Measurements from ENCODE around the gene ACTRT2.
A peak's percentile ranks its signal among the peaks of the same experiment; 100 is the strongest.

Gene ACTRT2

DNA sequence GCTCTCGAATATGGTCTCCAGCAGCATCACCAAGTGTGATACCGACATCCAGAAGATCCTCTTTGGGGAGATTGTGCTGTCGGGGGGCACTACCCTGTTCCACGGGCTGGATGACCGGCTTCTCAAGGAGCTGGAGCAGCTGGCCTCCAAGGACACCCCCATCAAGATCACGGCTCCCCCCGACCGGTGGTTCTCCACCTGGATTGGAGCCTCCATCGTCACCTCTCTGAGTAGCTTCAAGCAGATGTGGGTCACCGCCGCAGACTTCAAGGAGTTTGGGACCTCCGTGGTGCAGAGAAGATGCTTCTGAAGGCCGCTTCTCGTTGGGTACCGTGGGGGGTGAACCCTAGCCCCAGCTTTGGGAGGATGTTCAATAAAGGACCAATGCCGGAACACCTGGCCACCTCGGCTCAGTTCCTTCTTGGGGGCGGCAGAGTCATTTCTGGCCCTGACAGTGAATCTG, 1.3 kb downstream of the ACTRT2 start:
- H3K36me3 ChIP-seq (ENCODE audit: low read depth) = no peaks in the 10 kb centered on the region
- no peaks in the 10 kb centered on the region for H3K9me3 ChIP-seq (ENCODE audit: severe bottlenecking)
- ATAC-seq (ENCODE audit: low read depth) (no peak), DNase-seq (ENCODE audit: low spot score) (peak; percentile 49)
- TF ChIP-seq, protein P1, sequence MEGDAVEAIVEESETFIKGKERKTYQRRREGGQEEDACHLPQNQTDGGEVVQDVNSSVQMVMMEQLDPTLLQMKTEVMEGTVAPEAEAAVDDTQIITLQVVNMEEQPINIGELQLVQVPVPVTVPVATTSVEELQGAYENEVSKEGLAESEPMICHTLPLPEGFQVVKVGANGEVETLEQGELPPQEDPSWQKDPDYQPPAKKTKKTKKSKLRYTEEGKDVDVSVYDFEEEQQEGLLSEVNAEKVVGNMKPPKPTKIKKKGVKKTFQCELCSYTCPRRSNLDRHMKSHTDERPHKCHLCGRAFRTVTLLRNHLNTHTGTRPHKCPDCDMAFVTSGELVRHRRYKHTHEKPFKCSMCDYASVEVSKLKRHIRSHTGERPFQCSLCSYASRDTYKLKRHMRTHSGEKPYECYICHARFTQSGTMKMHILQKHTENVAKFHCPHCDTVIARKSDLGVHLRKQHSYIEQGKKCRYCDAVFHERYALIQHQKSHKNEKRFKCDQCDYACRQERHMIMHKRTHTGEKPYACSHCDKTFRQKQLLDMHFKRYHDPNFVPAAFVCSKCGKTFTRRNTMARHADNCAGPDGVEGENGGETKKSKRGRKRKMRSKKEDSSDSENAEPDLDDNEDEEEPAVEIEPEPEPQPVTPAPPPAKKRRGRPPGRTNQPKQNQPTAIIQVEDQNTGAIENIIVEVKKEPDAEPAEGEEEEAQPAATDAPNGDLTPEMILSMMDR (IDR thresholded peaks at IDR 0.05; ENCODE audit: poor library complexity, severe bottlenecking) = no peak
- no peaks in the 10 kb centered on the region for H3K4me1 ChIP-seq (ENCODE audit: insufficient read depth, poor library complexity, severe bottlenecking)
- no peak overlapping the region for H3K27ac ChIP-seq (ENCODE audit: poor library complexity, severe bottlenecking)
- no peaks in the 10 kb centered on the region for H3K27me3 ChIP-seq (ENCODE audit: insufficient read depth, poor library complexity, severe bottlenecking)
- no peak overlapping the region for H3K4me3 ChIP-seq (ENCODE audit: severe bottlenecking)

DNA sequence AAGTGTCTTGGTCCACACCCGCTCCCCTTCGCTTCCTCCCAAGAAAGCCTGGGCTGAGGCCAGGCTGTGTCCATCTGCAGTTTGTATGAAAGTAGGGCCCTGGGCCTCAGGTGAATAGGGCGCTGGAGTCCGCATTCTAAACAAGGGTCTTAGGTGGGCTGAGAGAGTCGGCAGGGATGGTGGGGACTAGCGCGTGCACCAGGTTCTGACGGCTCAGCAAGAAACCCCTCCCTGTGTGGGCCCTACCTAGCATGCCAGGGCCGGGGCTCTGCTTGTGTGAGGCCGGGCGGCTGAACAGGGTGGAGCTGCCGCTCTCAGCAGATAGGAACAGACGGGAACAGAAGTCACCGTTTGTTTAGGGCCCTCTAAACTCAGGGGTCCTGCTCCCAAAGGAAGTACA, 1.7 kb downstream of the ACTRT2 start:
- Histone ChIP-seq H3K4me1 (ENCODE audit: insufficient read depth, poor library complexity, severe bottlenecking) (no peaks in the 10 kb centered on the region), H3K4me3 (ENCODE audit: severe bottlenecking) (no peak overlapping the region), H3K27me3 (ENCODE audit: insufficient read depth, poor library complexity, severe bottlenecking) (no peaks in the 10 kb centered on the region), H3K36me3 (ENCODE audit: low read depth) (no peaks in the 10 kb centered on the region), H3K27ac (ENCODE audit: poor library complexity, severe bottlenecking) (no peak overlapping the region), H3K9me3 (ENCODE audit: severe bottlenecking) (no peaks in the 10 kb centered on the region)
- DNase-seq (ENCODE audit: low spot score) (no peak), ATAC-seq (ENCODE audit: low read depth) (no peak)
- TF ChIP-seq, protein P1 (IDR thresholded peaks at IDR 0.05; ENCODE audit: poor library complexity, severe bottlenecking) = no peak

DNA sequence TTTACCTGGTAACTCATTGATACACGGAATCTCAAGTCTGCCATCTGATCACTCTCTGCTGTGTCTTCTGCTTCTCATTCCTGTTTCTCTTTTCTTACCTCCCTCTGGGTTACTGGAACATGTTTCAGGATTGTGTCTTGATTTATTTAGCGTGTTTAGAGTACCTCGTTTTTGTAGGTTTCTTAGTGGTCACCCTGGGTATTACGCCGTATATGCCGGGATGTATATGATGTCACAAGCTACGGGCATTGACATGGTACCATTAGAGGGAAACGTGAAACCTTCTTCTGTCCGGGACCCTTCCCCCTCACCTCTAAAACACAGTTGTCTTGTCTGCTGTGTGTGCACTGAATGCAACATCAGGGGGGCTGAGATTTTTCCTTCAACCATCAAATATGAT, 2.8 kb downstream of the ACTRT2 start:
- no peaks in the 10 kb centered on the region for H3K36me3 ChIP-seq (ENCODE audit: low read depth)
- H3K9me3 ChIP-seq (ENCODE audit: severe bottlenecking) = no peaks in the 10 kb centered on the region
- no peaks in the 10 kb centered on the region for H3K27me3 ChIP-seq (ENCODE audit: insufficient read depth, poor library complexity, severe bottlenecking)
- TF ChIP-seq, protein P1 (IDR thresholded peaks at IDR 0.05; ENCODE audit: poor library complexity, severe bottlenecking) = no peak
- DNase-seq (ENCODE audit: low spot score) = no peak
- no peak overlapping the region for H3K27ac ChIP-seq (ENCODE audit: poor library complexity, severe bottlenecking)
- no peaks in the 10 kb centered on the region for H3K4me1 ChIP-seq (ENCODE audit: insufficient read depth, poor library complexity, severe bottlenecking)
- no peak for ATAC-seq (ENCODE audit: low read depth)
- no peak overlapping the region for H3K4me3 ChIP-seq (ENCODE audit: severe bottlenecking)

DNA sequence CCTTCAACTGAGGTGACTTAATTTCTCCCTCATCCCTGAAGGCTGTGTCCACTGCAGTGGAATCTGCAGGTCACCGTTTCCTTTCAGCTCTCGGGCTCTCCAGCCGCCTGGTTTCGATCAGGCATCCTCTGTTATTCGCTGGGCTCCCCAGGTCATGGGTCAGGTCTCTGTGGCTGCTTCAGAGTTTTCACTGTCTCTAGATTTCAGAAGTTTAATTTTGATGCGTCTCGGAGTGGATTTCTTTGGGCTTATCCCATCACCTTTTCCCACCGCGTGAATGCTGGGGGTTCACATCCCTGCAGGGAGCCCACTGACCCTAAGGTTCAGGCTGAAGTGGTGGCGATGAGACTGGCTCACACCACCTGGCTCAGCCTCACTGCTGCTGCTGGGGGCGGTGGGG, 3.3 kb downstream of the ACTRT2 start:
- Histone ChIP-seq H3K9me3 (ENCODE audit: severe bottlenecking) (no peaks in the 10 kb centered on the region), H3K27me3 (ENCODE audit: insufficient read depth, poor library complexity, severe bottlenecking) (no peaks in the 10 kb centered on the region), H3K4me3 (ENCODE audit: severe bottlenecking) (no peak overlapping the region), H3K4me1 (ENCODE audit: insufficient read depth, poor library complexity, severe bottlenecking) (no peaks in the 10 kb centered on the region), H3K27ac (ENCODE audit: poor library complexity, severe bottlenecking) (no peak overlapping the region), H3K36me3 (ENCODE audit: low read depth) (no peaks in the 10 kb centered on the region)
- TF ChIP-seq, protein P1 (IDR thresholded peaks at IDR 0.05; ENCODE audit: poor library complexity, severe bottlenecking) = no peak
- ATAC-seq (ENCODE audit: low read depth) (no peak), DNase-seq (ENCODE audit: low spot score) (no peak)

DNA sequence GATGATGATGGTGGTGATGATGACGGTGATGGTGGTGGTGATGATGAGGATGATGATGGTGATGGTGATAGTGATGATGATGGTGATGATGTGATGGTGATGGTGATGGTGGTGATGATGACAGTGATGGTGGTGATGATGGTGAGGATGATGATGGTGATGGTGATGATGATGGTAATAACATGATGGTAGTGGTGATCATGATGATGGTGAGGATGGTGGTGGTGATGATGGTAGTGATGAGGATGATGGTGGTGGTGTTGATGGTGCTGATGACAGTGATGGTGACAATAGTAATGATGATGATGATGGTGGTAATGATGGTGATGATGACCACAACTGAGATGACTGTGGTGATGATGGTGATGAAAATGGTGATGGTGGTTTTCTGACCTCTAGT, 4.9 kb downstream of the ACTRT2 start:
- H3K4me1 ChIP-seq (ENCODE audit: insufficient read depth, poor library complexity, severe bottlenecking) = no peaks in the 10 kb centered on the region
- no peaks in the 10 kb centered on the region for H3K9me3 ChIP-seq (ENCODE audit: severe bottlenecking)
- ATAC-seq (ENCODE audit: low read depth) (no peak), DNase-seq (ENCODE audit: low spot score) (no peak)
- H3K4me3 ChIP-seq (ENCODE audit: severe bottlenecking) = no peak overlapping the region
- no peak overlapping the region for H3K27ac ChIP-seq (ENCODE audit: poor library complexity, severe bottlenecking)
- H3K36me3 ChIP-seq (ENCODE audit: low read depth) = no peaks in the 10 kb centered on the region
- peaks cover 4% of the 10 kb centered on the region for H3K27me3 ChIP-seq (ENCODE audit: insufficient read depth, poor library complexity, severe bottlenecking)
- TF ChIP-seq, protein P1 (IDR thresholded peaks at IDR 0.05; ENCODE audit: poor library complexity, severe bottlenecking) = no peak
